GM12801 (cell line): Measurements from ENCODE around the gene PARP4.

Experiments used
- TF ChIP-seq, protein P1 (sequence below): IDR thresholded peaks from one replicate; pipeline ENCODE4 v1.5.1; 2011; ENCODE audit warnings: control low read depth; ENCODE audit not compliant: insufficient read length; ENCODE audit errors: extremely low read depth

Gene PARP4

DNA sequence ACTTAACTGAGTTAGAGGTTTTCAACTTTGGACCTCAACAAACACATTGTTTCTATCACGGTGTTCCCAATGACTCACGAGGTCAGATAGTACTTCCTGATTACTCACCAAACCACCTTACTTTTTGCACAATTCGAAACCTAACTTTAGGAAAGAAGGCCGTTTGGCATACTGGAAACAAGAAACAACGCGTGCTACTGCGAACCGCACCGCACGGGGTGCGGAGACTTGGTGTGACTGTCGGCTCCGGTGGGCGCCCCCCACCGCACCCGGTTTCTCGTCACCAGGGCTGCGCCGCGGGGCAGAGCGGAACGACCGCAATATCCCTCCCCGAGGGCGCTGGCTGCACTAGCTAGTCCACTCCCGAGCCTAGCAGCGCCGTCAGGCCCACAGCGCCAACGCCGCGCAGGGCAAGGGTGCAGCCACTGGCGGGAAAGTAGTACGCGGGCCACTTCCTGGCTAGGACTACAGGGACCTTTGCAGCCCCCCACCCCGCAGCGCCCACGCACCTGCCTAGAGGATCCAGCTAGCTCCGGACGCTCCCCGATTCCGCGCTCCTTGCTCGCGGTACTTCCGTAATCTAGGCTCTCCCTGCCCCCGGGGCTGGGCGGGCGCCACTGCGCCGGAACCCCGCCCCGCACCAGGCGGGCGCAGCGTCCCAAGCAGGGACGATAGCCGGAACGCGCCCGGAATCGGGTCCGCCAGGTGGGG lies at the start of gene PARP4:
PARP4 (minus strand) TSS at position 582 of the 711 bp plus-strand sequence. CDS start 9,002 bp downstream, outside the sequence.
- TF ChIP-seq, protein P1, sequence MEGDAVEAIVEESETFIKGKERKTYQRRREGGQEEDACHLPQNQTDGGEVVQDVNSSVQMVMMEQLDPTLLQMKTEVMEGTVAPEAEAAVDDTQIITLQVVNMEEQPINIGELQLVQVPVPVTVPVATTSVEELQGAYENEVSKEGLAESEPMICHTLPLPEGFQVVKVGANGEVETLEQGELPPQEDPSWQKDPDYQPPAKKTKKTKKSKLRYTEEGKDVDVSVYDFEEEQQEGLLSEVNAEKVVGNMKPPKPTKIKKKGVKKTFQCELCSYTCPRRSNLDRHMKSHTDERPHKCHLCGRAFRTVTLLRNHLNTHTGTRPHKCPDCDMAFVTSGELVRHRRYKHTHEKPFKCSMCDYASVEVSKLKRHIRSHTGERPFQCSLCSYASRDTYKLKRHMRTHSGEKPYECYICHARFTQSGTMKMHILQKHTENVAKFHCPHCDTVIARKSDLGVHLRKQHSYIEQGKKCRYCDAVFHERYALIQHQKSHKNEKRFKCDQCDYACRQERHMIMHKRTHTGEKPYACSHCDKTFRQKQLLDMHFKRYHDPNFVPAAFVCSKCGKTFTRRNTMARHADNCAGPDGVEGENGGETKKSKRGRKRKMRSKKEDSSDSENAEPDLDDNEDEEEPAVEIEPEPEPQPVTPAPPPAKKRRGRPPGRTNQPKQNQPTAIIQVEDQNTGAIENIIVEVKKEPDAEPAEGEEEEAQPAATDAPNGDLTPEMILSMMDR: no peak

DNA sequence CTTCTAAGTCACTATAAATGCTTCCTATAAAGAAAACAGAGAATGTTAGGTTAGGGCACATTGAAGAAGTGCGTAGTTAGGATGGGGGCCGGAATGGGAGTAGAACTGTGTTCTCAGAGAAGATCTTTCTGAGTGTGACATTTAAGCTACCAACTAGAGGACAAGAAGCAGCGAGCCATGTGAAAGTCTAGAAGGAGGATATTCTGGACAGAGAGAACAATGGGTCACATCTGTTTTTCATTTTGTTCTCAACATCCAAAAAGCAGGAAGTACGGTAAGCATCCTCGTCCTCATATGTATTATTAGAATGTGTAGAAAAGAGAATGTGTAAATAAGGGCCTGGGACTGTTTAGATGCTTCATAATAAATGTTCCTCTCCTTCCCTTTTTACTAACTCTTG lies 44.5 kb upstream of the PARP4 start:
- TF ChIP-seq, protein P1: no peak

DNA sequence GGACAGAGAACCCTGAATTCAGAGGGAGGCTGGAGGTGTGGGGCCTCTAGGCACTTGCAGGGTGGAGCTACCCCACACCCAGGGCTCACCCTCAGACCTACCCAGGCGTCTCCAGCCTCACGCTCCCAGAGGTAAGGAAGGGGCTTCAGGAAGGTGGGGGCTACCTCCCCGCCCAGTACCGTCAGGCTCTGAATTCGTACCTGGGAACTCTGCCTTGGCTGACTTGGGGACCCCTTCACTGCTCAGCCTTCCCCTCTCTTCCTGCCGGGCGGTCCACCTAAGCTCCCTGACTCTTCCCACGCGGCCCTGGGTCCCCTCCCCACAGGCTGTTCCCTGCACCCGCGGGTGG lies 28.5 kb upstream of the PARP4 start:
- TF ChIP-seq, protein P1: no peak

DNA sequence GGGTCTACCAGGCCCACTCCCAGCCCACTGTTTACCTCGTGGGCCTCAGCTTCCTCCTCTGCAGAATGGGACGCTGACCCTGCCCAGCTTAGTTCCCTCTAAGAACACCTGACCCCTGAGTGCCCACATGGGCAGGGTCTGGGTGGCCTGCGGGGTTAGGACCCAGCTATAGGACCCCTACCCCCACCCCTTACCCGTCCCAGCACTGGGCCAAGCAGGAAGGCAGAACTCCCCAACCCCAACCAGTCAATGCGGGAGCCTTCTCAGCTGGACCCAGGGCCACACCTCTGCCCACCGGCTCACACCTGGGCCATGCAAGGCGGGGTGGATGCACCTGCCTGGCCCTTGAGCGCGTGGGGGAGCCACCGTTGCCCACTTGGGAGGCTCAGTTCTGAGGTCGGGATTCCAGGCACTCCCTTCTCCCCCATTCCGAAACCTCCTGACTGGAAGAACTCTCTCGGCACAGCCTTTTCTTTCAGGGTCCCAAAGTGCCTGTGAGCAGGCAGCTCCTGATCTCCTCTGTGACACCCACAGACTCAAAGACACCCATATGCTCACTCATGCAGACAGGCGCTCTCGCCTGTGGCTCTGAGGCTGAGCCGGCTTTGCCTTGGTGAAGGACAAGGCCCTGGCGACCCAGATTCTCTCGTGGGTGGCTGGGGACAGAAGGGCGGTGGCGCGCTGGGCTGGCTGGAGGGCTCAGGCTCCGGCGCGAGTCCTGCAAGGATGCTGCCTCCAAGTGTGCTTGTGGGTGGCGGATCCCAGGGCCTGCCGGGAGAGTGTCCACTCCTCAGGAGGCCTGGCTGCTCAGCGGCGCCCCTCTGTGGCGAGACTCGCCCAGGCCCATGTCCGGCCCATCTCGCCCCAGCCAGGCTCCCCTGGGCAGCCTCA lies 27.9 kb upstream of the PARP4 start:
- TF ChIP-seq, protein P1: no peak

DNA sequence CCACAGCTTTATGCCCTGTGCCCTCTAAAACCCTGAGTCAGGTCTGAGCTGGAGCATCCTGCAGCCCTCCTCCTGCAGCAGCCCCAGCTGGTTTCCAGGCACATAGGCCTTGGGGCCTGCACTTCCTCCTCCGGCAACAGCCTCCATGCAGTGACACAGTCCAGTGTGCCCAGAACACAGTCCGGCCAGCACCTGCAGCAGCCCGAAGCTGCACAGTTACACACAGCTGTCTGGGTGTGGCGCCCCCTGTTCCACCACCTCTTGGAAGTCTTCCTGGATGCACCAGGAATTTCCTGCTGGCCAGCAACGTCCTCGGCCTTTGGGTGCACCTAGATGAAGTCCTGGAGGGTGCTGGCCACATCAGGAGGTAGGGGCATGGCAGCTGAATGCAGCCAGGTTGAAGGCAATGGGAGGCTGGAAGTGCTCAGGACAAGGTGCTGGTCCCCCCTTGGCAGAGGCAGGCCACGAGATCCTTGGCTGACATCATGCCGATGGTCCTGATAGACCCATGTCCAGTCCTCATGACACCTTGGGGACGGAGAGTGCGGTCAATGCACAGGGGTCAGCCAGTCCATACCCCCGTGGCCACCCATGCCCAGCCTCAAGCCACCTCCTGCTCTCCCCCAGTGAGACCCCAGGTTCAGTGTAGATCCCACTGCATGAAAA lies 27.1 kb upstream of the PARP4 start:
- TF ChIP-seq, protein P1: no peak

DNA sequence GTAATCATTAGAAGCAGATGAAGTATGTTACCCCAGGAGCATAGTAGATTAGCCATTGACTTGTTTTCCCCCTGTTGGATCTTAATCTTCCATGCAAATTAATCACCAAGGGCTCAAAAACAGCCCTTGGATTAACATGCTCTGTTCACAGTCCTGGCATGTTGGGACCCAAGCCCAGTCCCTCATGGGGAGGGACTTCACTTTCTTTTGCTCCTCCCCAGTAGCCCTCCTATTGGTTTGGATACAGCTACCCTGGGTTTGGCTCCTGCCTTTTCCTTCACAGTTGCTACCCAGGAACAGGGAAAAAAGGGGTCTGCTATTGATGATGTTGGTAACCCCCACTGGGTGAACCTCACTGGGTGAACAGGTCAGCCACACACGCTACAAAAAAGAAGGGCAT lies 16.9 kb upstream of the PARP4 start:
- TF ChIP-seq, protein P1: no peak

DNA sequence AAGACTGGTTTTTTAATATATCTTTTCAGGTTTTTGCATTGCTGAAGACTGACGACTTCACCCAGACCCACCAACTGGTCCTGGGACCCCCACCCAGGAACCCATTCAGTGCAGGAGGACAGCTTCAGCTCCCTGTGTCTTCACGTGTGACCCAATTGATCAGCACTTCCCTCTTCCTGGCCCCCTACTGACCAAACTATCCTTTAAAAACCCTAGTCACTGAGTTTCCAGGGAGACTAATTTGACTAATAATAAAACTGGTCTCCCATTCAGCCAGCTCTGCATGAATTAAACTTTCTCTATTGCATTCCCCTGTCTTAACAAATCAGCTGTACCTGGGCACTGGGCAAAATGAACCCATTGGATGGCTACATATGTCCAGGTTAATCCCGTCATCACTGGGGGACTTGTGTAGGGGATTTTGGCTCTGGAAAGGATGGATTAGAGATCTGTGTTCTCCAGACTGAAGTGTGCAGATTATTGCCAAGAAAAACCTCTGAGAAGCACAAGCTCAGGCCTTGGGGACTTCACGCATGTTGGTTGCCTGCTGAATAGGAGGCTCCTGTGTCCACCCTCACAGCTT lies 16.3 kb upstream of the PARP4 start:
- TF ChIP-seq, protein P1: no peak
